Measurements from ENCODE around the gene DPYD.

DPYD gene

GRCh38 chr1:97427371-97427770 lies 493.5 kb downstream of the DPYD start:
- H3K27me3 Mint-ChIP-seq = no peaks in the 10 kb centered on the region
- no peak overlapping the region for H3K4me3 Mint-ChIP-seq
- H3K4me1 Mint-ChIP-seq = no peaks in the 10 kb centered on the region
- no peak overlapping the region for H3K27ac Mint-ChIP-seq
- no peaks in the 10 kb centered on the region for H3K36me3 Mint-ChIP-seq
- ATAC-seq (ENCODE audit: low read depth) = no peak
- no peak for DNase-seq (ENCODE audit: low spot score in 2 of 2)
- peaks cover 1% of the 10 kb centered on the region for H3K9me3 Mint-ChIP-seq

GRCh38 chr1:97424209-97424608 lies 496.6 kb downstream of the DPYD start:
- ATAC-seq (ENCODE audit: low read depth) (no peak), DNase-seq (ENCODE audit: low spot score in 2 of 2) (no peak)
- H3K27ac Mint-ChIP-seq = no peak overlapping the region
- no peaks in the 10 kb centered on the region for H3K4me1 Mint-ChIP-seq
- no peaks in the 10 kb centered on the region for H3K27me3 Mint-ChIP-seq
- H3K4me3 Mint-ChIP-seq = no peak overlapping the region
- H3K9me3 Mint-ChIP-seq = peaks cover 1% of the 10 kb centered on the region
- no peaks in the 10 kb centered on the region for H3K36me3 Mint-ChIP-seq

GRCh38 chr1:97423403-97423802 lies 497.4 kb downstream of the DPYD start:
- ATAC-seq (ENCODE audit: low read depth) (no peak), DNase-seq (ENCODE audit: low spot score in 2 of 2) (no peak)
- Mint-ChIP-seq H3K9me3 (peaks cover 1% of the 10 kb centered on the region), H3K27ac (no peak overlapping the region), H3K4me1 (no peaks in the 10 kb centered on the region), H3K36me3 (no peaks in the 10 kb centered on the region), H3K27me3 (no peaks in the 10 kb centered on the region), H3K4me3 (no peak overlapping the region)

- no peaks in the 10 kb centered on the region for H3K4me1 Mint-ChIP-seq
- DNase-seq (ENCODE audit: low spot score in 2 of 2) (no peak), ATAC-seq (ENCODE audit: low read depth) (no peak)
- peaks cover 2% of the 10 kb centered on the region for H3K9me3 Mint-ChIP-seq
- no peak overlapping the region for H3K27ac Mint-ChIP-seq
- no peaks in the 10 kb centered on the region for H3K27me3 Mint-ChIP-seq
- no peaks in the 10 kb centered on the region for H3K36me3 Mint-ChIP-seq
- H3K4me3 Mint-ChIP-seq = no peak overlapping the region
Observed at GRCh38 chr1:97417661-97418060, 503.2 kb downstream of the DPYD start.

GRCh38 chr1:97414682-97415312 lies 506.0 kb downstream of the DPYD start:
- Mint-ChIP-seq H3K27me3 (no peaks in the 10 kb centered on the region), H3K4me1 (no peaks in the 10 kb centered on the region), H3K36me3 (no peaks in the 10 kb centered on the region), H3K4me3 (no peak overlapping the region), H3K9me3 (peaks cover 2% of the 10 kb centered on the region), H3K27ac (no peak overlapping the region)
- ATAC-seq (ENCODE audit: low read depth) (no peak), DNase-seq (ENCODE audit: low spot score in 2 of 2) (no peak)

- Mint-ChIP-seq H3K9me3 (peaks cover 2% of the 10 kb centered on the region), H3K27me3 (no peaks in the 10 kb centered on the region), H3K36me3 (peaks cover 5% of the 10 kb centered on the region), H3K4me3 (no peak overlapping the region), H3K27ac (no peak overlapping the region), H3K4me1 (no peaks in the 10 kb centered on the region)
- no peak for DNase-seq (ENCODE audit: low spot score in 2 of 2)
- no peak for ATAC-seq (ENCODE audit: low read depth)
Observed at GRCh38 chr1:97412737-97413136, 508.1 kb downstream of the DPYD start.

GRCh38 chr1:97412166-97412565 lies 508.7 kb downstream of the DPYD start:
- Mint-ChIP-seq H3K36me3 (peaks cover 5% of the 10 kb centered on the region), H3K27ac (no peak overlapping the region), H3K9me3 (peaks cover 2% of the 10 kb centered on the region), H3K27me3 (no peaks in the 10 kb centered on the region), H3K4me1 (no peaks in the 10 kb centered on the region), H3K4me3 (no peak overlapping the region)
- DNase-seq (ENCODE audit: low spot score in 2 of 2) (no peak), ATAC-seq (ENCODE audit: low read depth) (no peak)

- Mint-ChIP-seq H3K4me1 (no peaks in the 10 kb centered on the region), H3K27me3 (no peaks in the 10 kb centered on the region), H3K27ac (no peak overlapping the region), H3K4me3 (no peak overlapping the region), H3K9me3 (peaks cover 8% of the 10 kb centered on the region), H3K36me3 (peaks cover 2% of the 10 kb centered on the region)
- ATAC-seq (ENCODE audit: low read depth) (no peak), DNase-seq (ENCODE audit: low spot score in 2 of 2) (no peak)
Observed at GRCh38 chr1:97396463-97396862, 524.4 kb downstream of the DPYD start.

GRCh38 chr1:97392701-97393100 lies 528.1 kb downstream of the DPYD start:
- DNase-seq (ENCODE audit: low spot score in 2 of 2) (no peak), ATAC-seq (ENCODE audit: low read depth) (no peak)
- H3K4me1 Mint-ChIP-seq = no peaks in the 10 kb centered on the region
- H3K4me3 Mint-ChIP-seq = no peak overlapping the region
- peaks cover 9% of the 10 kb centered on the region for H3K9me3 Mint-ChIP-seq
- peaks cover 2% of the 10 kb centered on the region for H3K36me3 Mint-ChIP-seq
- H3K27me3 Mint-ChIP-seq = no peaks in the 10 kb centered on the region
- no peak overlapping the region for H3K27ac Mint-ChIP-seq

- H3K27me3 Mint-ChIP-seq = no peaks in the 10 kb centered on the region
- no peak overlapping the region for H3K27ac Mint-ChIP-seq
- no peaks in the 10 kb centered on the region for H3K36me3 Mint-ChIP-seq
- H3K4me3 Mint-ChIP-seq = no peak overlapping the region
- ATAC-seq (ENCODE audit: low read depth) (no peak), DNase-seq (ENCODE audit: low spot score in 2 of 2) (no peak)
- H3K4me1 Mint-ChIP-seq = no peaks in the 10 kb centered on the region
- H3K9me3 Mint-ChIP-seq = peaks cover 9% of the 10 kb centered on the region
Observed at GRCh38 chr1:97385536-97386277, 535.1 kb downstream of the DPYD start.

- Mint-ChIP-seq H3K4me3 (no peak overlapping the region), H3K36me3 (no peaks in the 10 kb centered on the region), H3K27me3 (no peaks in the 10 kb centered on the region), H3K4me1 (no peaks in the 10 kb centered on the region), H3K27ac (no peak overlapping the region), H3K9me3 (peaks cover 9% of the 10 kb centered on the region)
- DNase-seq (ENCODE audit: low spot score in 2 of 2) (no peak), ATAC-seq (ENCODE audit: low read depth) (no peak)
Observed at GRCh38 chr1:97384294-97384968, 536.4 kb downstream of the DPYD start.

GRCh38 chr1:97383797-97384196 lies 537.0 kb downstream of the DPYD start:
- no peak overlapping the region for H3K27ac Mint-ChIP-seq
- peaks cover 9% of the 10 kb centered on the region for H3K9me3 Mint-ChIP-seq
- no peak for ATAC-seq (ENCODE audit: low read depth)
- no peaks in the 10 kb centered on the region for H3K27me3 Mint-ChIP-seq
- H3K4me3 Mint-ChIP-seq = no peak overlapping the region
- no peaks in the 10 kb centered on the region for H3K36me3 Mint-ChIP-seq
- H3K4me1 Mint-ChIP-seq = no peaks in the 10 kb centered on the region
- DNase-seq (ENCODE audit: low spot score in 2 of 2) = no peak

GRCh38 chr1:97382206-97382605 lies 538.6 kb downstream of the DPYD start:
- Mint-ChIP-seq H3K27ac (no peak overlapping the region), H3K4me1 (no peaks in the 10 kb centered on the region), H3K27me3 (no peaks in the 10 kb centered on the region), H3K9me3 (peaks cover 4% of the 10 kb centered on the region), H3K36me3 (no peaks in the 10 kb centered on the region), H3K4me3 (no peak overlapping the region)
- ATAC-seq (ENCODE audit: low read depth) (no peak), DNase-seq (ENCODE audit: low spot score in 2 of 2) (no peak)

- no peak for ATAC-seq (ENCODE audit: low read depth)
- Mint-ChIP-seq H3K4me3 (no peak overlapping the region), H3K27ac (no peak overlapping the region)
Observed at GRCh38 chr1:97379387-97380075, 541.3 kb downstream of the DPYD start.

More at GRCh38 chr1:97379387-97380075, 541.3 kb downstream of the DPYD start:
- no peaks in the 10 kb centered on the region for H3K36me3 Mint-ChIP-seq
- H3K4me1 Mint-ChIP-seq = no peaks in the 10 kb centered on the region
- H3K27me3 Mint-ChIP-seq = no peaks in the 10 kb centered on the region
- DNase-seq (ENCODE audit: low spot score in 2 of 2) = no peak
- H3K9me3 Mint-ChIP-seq = peaks cover 3% of the 10 kb centered on the region
